HG02938 (cell line): ENCODE measurements around the gene GET4.

ENCODE experiments used
- ATAC-seq: cut with Tn5 transposase; IDR thresholded peaks from one replicate; pipeline ENCODE4 v1.9.1; 2021; ENCODE audit warnings: mild to moderate bottlenecking, moderate library complexity; ENCODE audit not compliant: unreplicated experiment

The GET4 gene

DNA sequence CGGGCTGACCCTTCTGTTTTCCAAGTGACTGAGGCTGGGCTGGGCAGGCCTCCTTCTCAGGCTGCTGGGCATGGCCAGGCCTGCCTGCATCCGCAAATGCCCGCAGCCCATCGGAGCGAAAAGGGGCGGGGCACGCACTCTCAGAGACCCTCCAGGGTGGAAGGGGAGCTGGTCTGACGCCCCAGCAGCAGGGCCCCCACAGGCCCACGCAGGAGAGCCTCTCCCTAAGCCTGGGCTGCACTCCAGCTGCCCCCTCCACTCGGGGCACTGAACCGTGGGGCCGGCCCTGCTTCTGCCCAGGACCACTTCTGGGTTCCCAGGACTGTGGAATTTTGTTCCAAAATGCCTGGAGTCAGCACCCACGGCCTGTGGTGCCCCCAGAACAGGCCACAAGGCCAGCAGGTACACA, 68.8 kb downstream of the GET4 start:
- ATAC-seq = no peak

DNA sequence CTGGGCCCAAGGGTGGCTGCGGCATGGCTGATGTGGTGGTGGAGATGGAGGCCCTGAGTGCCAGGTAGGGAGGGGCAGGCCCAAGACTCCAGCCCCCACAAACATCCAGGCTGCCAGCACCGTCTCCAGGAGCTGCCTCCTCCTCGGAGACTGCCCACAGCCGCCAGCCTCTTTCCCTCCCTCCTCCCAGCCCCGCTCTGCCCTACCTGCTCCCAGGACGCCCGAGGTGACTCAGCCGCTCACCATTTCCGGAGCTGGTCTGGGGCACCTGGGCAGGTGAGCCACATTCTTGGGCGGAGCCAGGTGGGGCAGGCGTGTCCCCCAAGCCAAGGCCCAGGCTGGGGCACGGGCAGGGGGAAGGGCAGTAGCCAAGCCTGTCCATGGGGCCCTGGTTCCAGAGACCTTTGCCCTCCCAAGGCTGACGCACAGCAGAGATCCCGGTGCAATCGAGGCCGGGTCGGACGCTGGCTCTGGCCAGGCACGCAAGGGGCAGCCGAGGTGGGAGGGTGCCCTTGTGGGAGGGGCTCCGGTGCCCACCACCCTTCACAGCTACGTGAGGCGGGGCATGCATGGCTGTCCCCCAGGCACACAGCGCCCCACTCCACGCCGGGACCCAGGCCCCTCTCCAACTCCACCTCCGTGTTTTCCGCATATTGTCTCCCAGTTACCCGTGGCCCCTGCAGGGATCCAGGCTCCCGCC, 69.4 kb downstream of the GET4 start:
- no peak for ATAC-seq
